Spinal cord (tissue), 10 donors: Measurements from ENCODE around the gene SERBP1. TPM values are rescaled to one million over a fixed set of nuclear protein-coding genes. Genes with fewer than 3 reads are reported as not detected.
"Not testable (repeated sequence)": the region's sequence is repeated elsewhere in the genome, so short reads cannot be mapped to it uniquely, and the experiment has no call there.

Experiments
- DNase-seq, 6 donors: peaks; one replicate each; pipeline versions ENCODE4 v3.0.0 to v3.0.0-alpha.2; 2013 to 2015; ENCODE audit warnings: low spot score in 6 of 6, low read depth in 4 of 6
- H3K27ac ChIP-seq: one replicate; pipeline ENCODE4 v1.5.1; 2013; ENCODE audit warnings: low read depth, low read length, control low read depth
- H3K27me3 ChIP-seq: one replicate; pipeline ENCODE4 v1.6.1; 2013; ENCODE audit warnings: low read length; ENCODE audit not compliant: control insufficient read depth, insufficient read depth
- H3K36me3 ChIP-seq: one replicate; pipeline ENCODE4 v1.6.1; 2013; ENCODE audit warnings: low read length; ENCODE audit not compliant: control insufficient read depth, insufficient read depth
- H3K4me1 ChIP-seq: one replicate; pipeline ENCODE4 v1.6.1; 2013; ENCODE audit warnings: low read length; ENCODE audit not compliant: control insufficient read depth, insufficient read depth
- H3K4me3 ChIP-seq: one replicate; pipeline ENCODE4 v1.5.1; 2013; ENCODE audit warnings: low read depth, low read length, control low read depth
- H3K9me3 ChIP-seq: one replicate; pipeline ENCODE4 v1.6.1; 2013; ENCODE audit warnings: low read length; ENCODE audit not compliant: control insufficient read depth, insufficient read depth
- WGBS: methylation state at CpG from one replicate; pipeline ENCODE4 v1.1.5; 2013; ENCODE audit warnings: missing lambda C conversion rate; ENCODE audit not compliant: insufficient coverage; 5-methylcytosine and 5-hydroxymethylcytosine counted together
- polyA plus RNA-seq, 2 donors: library from polyadenylated mRNA; unstranded; fragments of 120-200 nt; gene quantifications; one replicate each; pipeline ENCODE4 v1.2.1, GENCODE V29; 2013; ENCODE audit not compliant: insufficient read length in 2 of 2
- total RNA-seq, 2 donors: library from RNA; depleted of rRNA in 1 of 2; stranded (reverse); fragments of 120-200 nt in 1 of 2; fragments of >200 nt in 1 of 2; gene quantifications; one replicate each; pipeline versions ENCODE4 v1.2.3 to v1.2.4, GENCODE V29; 2013 to 2014
- donor health status: healthy.

SERBP1 gene
- total and polyA plus RNA-seq, 4 donors: 161 to 267 (median 200) TPM

GRCh38 chr1:67464058-67464457 is 33.9 kb upstream of the SERBP1 start:
- no peaks in the 10 kb centered on the region for H3K27me3 ChIP-seq
- 94% methylated on average over 2 of the region's 2 CpGs for WGBS
- no peaks in the 10 kb centered on the region for H3K9me3 ChIP-seq
- no peak overlapping the region for H3K27ac ChIP-seq
- no peak overlapping the region for H3K4me3 ChIP-seq
- DNase-seq: no peak
- H3K4me1 ChIP-seq: peaks cover 6% of the 10 kb centered on the region
- no peaks in the 10 kb centered on the region for H3K36me3 ChIP-seq

DNA sequence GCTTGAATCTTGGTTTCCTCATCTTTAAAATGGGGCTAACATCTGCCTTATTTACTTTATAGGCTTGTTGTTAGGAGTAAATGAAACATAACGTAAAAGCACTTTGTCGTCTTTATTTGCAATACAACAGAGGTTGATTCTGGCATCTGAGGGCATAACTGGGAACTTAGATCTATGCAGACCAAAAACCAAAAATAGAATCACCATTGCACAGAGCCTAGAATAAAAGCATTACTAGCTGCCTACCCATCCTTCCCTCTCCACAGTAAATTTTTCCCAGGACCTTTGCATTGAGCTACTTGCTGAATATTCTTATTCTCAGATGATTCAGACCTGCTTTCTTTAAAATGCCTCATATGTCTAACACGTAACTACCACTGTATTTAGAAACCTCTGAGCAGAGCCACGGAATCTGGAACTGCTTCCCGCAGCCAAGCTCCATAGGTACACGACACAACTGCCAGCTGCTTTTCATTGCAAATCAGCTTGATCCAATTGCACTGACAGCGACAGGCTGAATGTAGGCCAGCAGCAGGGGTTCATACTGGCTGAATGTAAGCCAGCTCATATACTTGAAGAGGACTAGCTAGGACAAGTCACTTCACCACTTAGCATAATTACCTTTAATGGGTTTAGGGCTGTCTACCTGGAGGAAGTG is 33.2 kb upstream of the SERBP1 start:
- 17% methylated on average over 5 of the region's 7 CpGs for WGBS
- Histone ChIP-seq H3K9me3 (no peaks in the 10 kb centered on the region), H3K27ac (no peak overlapping the region), H3K4me1 (peaks cover 6% of the 10 kb centered on the region), H3K36me3 (no peaks in the 10 kb centered on the region), H3K27me3 (no peaks in the 10 kb centered on the region), H3K4me3 (no peak overlapping the region)
- peak in 3 of 6 donors; percentile 4 to 70 (median 52) for DNase-seq

DNA sequence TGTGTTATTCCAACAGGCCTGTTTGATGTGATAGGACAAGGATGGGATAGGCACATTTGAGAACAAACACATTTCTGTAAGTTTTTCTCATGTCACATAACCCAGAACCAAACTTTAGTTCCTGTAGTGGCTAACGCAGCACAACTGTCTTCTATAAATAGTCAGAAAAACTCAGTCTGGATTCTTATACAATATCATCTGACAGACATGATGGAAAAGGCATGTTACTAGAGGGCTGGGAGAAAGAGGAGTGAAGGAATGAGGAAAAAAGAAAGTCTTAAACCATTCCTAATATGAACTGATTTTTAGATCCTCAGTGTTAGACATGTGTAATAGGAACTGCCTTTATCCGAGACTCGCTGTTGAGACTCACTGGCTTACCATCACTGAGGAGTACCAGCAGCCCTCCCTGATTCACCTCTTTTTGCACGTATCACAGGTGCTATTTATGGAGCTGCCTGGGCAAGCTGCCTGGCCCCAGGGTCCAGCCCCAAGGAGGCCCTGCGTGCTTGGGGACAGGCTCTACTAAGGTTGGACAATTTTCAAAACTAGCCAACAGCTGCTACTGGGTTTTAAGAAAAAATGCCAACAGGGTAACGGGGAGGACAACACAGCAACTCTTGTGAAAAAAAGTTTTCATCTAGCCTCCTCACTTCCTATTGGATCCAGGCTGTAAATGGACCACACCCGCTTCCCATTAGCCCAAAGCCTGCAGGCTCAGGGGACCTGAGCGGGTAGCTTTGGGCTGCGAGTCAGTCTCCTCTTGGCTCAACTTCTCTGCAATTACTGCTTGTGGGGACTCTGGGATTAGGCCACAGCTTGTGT is 30.7 kb upstream of the SERBP1 start:
- H3K4me1 ChIP-seq: peaks cover 3% of the 10 kb centered on the region
- no peaks in the 10 kb centered on the region for H3K9me3 ChIP-seq
- H3K27me3 ChIP-seq: no peaks in the 10 kb centered on the region
- H3K4me3 ChIP-seq: no peak overlapping the region
- DNase-seq: no peak
- WGBS: 83% methylated on average over 5 of the region's 9 CpGs
- no peak overlapping the region for H3K27ac ChIP-seq
- H3K36me3 ChIP-seq: no peaks in the 10 kb centered on the region

GRCh38 chr1:67459068-67459467 is 28.9 kb upstream of the SERBP1 start:
- no CpG with 5 or more reads among the region's 3 CpGs for WGBS
- Histone ChIP-seq H3K4me1 (no peaks in the 10 kb centered on the region), H3K36me3 (no peaks in the 10 kb centered on the region), H3K9me3 (no peaks in the 10 kb centered on the region), H3K27ac (no peak overlapping the region), H3K27me3 (no peaks in the 10 kb centered on the region), H3K4me3 (no peak overlapping the region)
- no peak for DNase-seq

DNA sequence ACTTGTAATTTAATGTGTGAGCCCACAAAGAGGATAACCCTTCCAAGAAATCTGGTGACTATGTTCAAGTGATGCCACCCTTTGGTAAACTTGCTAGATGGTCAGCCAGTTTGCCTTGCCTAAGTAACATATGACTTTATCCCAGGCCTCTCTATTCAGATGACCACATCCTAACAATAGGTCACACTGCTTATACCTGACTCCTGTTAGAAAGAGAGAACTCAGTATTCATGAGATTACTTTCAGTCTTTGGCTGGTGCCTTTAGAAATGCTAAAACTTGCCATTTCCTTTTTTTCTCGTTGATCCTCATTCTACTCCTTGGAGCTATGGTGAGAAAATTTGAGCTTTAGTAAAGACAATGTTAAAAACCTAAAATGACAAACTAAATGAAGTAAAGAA is 28.5 kb upstream of the SERBP1 start:
- Histone ChIP-seq H3K9me3 (no peaks in the 10 kb centered on the region), H3K4me1 (no peaks in the 10 kb centered on the region), H3K27me3 (no peaks in the 10 kb centered on the region), H3K4me3 (no peak overlapping the region), H3K36me3 (no peaks in the 10 kb centered on the region), H3K27ac (no peak overlapping the region)
- DNase-seq: no peak
- no CpG with 5 or more reads among the region's 1 CpG for WGBS

GRCh38 chr1:67457247-67457646 is 27.0 kb upstream of the SERBP1 start:
- no peaks in the 10 kb centered on the region for H3K36me3 ChIP-seq
- H3K27ac ChIP-seq: no peak overlapping the region
- H3K4me1 ChIP-seq: no peaks in the 10 kb centered on the region
- no peak overlapping the region for H3K4me3 ChIP-seq
- H3K9me3 ChIP-seq: no peaks in the 10 kb centered on the region
- WGBS: no CpG with 5 or more reads among the region's 1 CpG
- H3K27me3 ChIP-seq: no peaks in the 10 kb centered on the region
- no peak for DNase-seq

DNA sequence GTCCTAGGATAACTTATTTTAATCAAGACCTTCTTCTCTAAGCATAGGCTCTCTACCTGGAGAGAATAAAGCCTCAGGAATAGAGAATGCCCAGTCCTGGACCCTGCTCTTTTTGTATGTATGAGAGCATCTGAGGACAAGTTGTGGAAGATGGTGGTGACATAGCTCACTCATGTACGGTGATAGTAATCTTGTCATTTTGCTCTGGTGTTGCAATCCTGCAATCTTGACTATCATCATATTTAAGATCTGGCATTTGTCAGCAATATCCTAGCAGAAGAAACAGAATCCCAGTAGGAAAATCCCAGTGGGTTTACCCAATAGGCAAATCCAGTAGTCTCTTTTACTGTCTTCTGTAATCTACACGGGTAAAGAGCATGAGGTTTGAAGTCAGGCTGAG is 21.6 kb upstream of the SERBP1 start:
- Histone ChIP-seq H3K27ac (no peak overlapping the region), H3K27me3 (no peaks in the 10 kb centered on the region), H3K36me3 (no peaks in the 10 kb centered on the region), H3K9me3 (no peaks in the 10 kb centered on the region), H3K4me1 (no peaks in the 10 kb centered on the region), H3K4me3 (no peak overlapping the region)
- 100% methylated on average over 1 of the region's 2 CpGs for WGBS
- no peak for DNase-seq

- WGBS: 100% methylated on average over 1 of the region's 2 CpGs
- no peaks in the 10 kb centered on the region for H3K9me3 ChIP-seq
- no peaks in the 10 kb centered on the region for H3K27me3 ChIP-seq
- H3K4me1 ChIP-seq: no peaks in the 10 kb centered on the region
- DNase-seq: no peak
- H3K27ac ChIP-seq: no peak overlapping the region
- H3K36me3 ChIP-seq: no peaks in the 10 kb centered on the region
- H3K4me3 ChIP-seq: no peak overlapping the region
Observed at GRCh38 chr1:67451356-67451755, 21.2 kb upstream of the SERBP1 start.

DNA sequence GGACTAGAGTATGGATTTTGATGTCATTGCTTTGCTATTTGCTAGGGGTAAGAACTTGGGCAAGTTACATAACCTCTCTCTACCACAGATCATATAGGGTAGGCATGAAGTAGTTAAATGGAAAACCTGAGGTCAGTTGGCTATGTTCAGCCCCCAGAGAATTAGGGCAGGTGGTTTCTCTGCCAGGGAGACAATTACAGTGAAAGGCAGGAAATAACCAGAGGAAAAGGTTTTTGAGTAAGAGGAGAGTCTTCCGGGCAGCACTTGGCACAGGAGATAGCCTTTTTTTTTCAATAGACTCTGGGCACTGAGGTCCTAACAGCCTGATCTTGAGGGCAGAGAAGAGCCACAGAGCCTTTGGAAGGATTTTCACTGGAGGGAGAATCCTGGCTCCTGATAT is 16.7 kb upstream of the SERBP1 start:
- H3K27me3 ChIP-seq: no peaks in the 10 kb centered on the region
- H3K27ac ChIP-seq: no peak overlapping the region
- no peaks in the 10 kb centered on the region for H3K4me1 ChIP-seq
- no peaks in the 10 kb centered on the region for H3K36me3 ChIP-seq
- no peak overlapping the region for H3K4me3 ChIP-seq
- 8% methylated on average over 1 of the region's 1 CpG for WGBS
- no peaks in the 10 kb centered on the region for H3K9me3 ChIP-seq
- DNase-seq: no peak

DNA sequence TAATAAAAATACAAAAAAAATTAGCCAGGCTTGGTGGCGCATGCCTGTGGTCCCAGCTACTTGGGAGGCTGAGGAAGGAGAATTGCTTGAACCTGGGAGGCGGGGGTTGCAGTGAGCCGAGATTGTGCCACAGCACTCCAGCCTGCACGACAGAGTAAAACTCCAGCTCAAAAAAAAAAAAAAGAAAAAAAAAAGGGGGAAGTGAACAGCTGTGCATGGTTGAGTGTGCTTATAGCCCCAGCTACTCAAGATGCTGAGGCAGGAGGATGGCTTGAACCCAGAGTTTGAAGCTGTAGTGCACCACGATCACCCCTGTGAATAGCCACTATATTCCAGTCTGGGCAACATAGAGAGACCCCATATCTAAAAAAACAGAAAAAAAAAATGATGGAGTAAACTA is 15.8 kb upstream of the SERBP1 start:
- H3K9me3 ChIP-seq, H3K36me3 ChIP-seq, H3K27ac ChIP-seq, H3K4me3 ChIP-seq, H3K4me1 ChIP-seq, H3K27me3 ChIP-seq, DNase-seq: not testable (repeated sequence)
- no CpG with 5 or more reads among the region's 5 CpGs for WGBS
